Skeletal muscle satellite cell (primary cell): Measurements from ENCODE around the gene GJB3.
A peak's percentile ranks its signal among the peaks of the same experiment; 100 is the strongest.
"Not testable (repeated sequence)": the region's sequence is repeated elsewhere in the genome, so short reads cannot be mapped to it uniquely, and the experiment has no call there.

Source experiments
- H3K27me3 ChIP-seq: 2 replicates; pipeline ENCODE4 v1.7.0; 2013; ENCODE audit warnings: low read length; ENCODE audit not compliant: control insufficient read depth, insufficient read depth
- H3K36me3 ChIP-seq: 2 replicates; pipeline ENCODE4 v1.7.0; 2013; ENCODE audit warnings: mild to moderate bottlenecking, control low read depth, low read length; ENCODE audit not compliant: insufficient read depth
- H3K4me1 ChIP-seq: 2 replicates; pipeline ENCODE4 v1.7.0; 2013; ENCODE audit warnings: low read length; ENCODE audit not compliant: control insufficient read depth, insufficient read depth
- H3K4me2 ChIP-seq: 2 replicates; pipeline ENCODE4 v1.7.0; 2013; ENCODE audit warnings: mild to moderate bottlenecking, low read length
- H3K4me3 ChIP-seq: 2 replicates; pipeline ENCODE4 v1.7.0; 2013; ENCODE audit warnings: low read length
- H3K9ac ChIP-seq: 2 replicates; pipeline ENCODE4 v1.7.0; 2013; ENCODE audit warnings: mild to moderate bottlenecking, low read depth, low read length, moderate library complexity
- H3K9me3 ChIP-seq: replicated peaks from 2 replicates; pipeline ENCODE4 v1.7.0; 2013; ENCODE audit warnings: mild to moderate bottlenecking, control low read depth, low read length

The GJB3 gene

GRCh38 chr1:34761776-34762307 is 19.2 kb upstream of the GJB3 start:
- Histone ChIP-seq H3K36me3 (no peaks in the 10 kb centered on the region), H3K27me3 (peaks cover 2% of the 10 kb centered on the region), H3K4me3 (no peak overlapping the region), H3K9ac (no peak overlapping the region), H3K4me2 (no peak overlapping the region), H3K9me3 (no peaks in the 10 kb centered on the region), H3K4me1 (no peaks in the 10 kb centered on the region)

- H3K36me3 ChIP-seq: no peaks in the 10 kb centered on the region
- no peak overlapping the region for H3K4me2 ChIP-seq
- H3K27me3 ChIP-seq: peaks cover 2% of the 10 kb centered on the region
- H3K4me1 ChIP-seq: no peaks in the 10 kb centered on the region
- H3K9ac ChIP-seq: no peak overlapping the region
- no peaks in the 10 kb centered on the region for H3K9me3 ChIP-seq
- H3K4me3 ChIP-seq: no peak overlapping the region
Measured at GRCh38 chr1:34762474-34763141, 18.4 kb upstream of the GJB3 start.

- no peaks in the 10 kb centered on the region for H3K36me3 ChIP-seq
- H3K4me1 ChIP-seq: no peaks in the 10 kb centered on the region
- no peaks in the 10 kb centered on the region for H3K9me3 ChIP-seq
- no peak overlapping the region for H3K4me3 ChIP-seq
- H3K4me2 ChIP-seq: peak overlapping the region; percentile 25
- no peak overlapping the region for H3K9ac ChIP-seq
- H3K27me3 ChIP-seq: peaks cover 2% of the 10 kb centered on the region
Measured at GRCh38 chr1:34763142-34763781, 17.8 kb upstream of the GJB3 start.

- Histone ChIP-seq H3K27me3 (peaks cover 9% of the 10 kb centered on the region), H3K4me2 (no peak overlapping the region), H3K4me3 (no peak overlapping the region), H3K4me1 (no peaks in the 10 kb centered on the region), H3K9ac (no peak overlapping the region), H3K9me3 (no peaks in the 10 kb centered on the region), H3K36me3 (no peaks in the 10 kb centered on the region)
Measured at GRCh38 chr1:34768856-34769255, 12.2 kb upstream of the GJB3 start.

GRCh38 chr1:34770891-34771504 is 10.0 kb upstream of the GJB3 start:
- H3K9me3 ChIP-seq: no peaks in the 10 kb centered on the region
- no peaks in the 10 kb centered on the region for H3K36me3 ChIP-seq
- H3K9ac ChIP-seq: no peak overlapping the region
- peaks cover 13% of the 10 kb centered on the region for H3K27me3 ChIP-seq
- H3K4me3 ChIP-seq: no peak overlapping the region
- H3K4me2 ChIP-seq: no peak overlapping the region
- H3K4me1 ChIP-seq: no peaks in the 10 kb centered on the region

GRCh38 chr1:34771573-34772371 is 9.2 kb upstream of the GJB3 start:
- Histone ChIP-seq H3K4me3 (no peak overlapping the region), H3K9me3 (no peaks in the 10 kb centered on the region), H3K4me1 (no peaks in the 10 kb centered on the region), H3K9ac (no peak overlapping the region), H3K27me3 (peaks cover 10% of the 10 kb centered on the region), H3K36me3 (no peaks in the 10 kb centered on the region), H3K4me2 (no peak overlapping the region)

- not testable (repeated sequence) for H3K4me3 ChIP-seq, H3K9ac ChIP-seq, H3K4me1 ChIP-seq, H3K4me2 ChIP-seq, H3K36me3 ChIP-seq, H3K9me3 ChIP-seq
- H3K27me3 ChIP-seq: peaks cover 14% of the 10 kb centered on the region
Measured at GRCh38 chr1:34773114-34773513, 7.9 kb upstream of the GJB3 start.

GRCh38 chr1:34774957-34775356 is 6.1 kb upstream of the GJB3 start:
- no peaks in the 10 kb centered on the region for H3K9me3 ChIP-seq
- no peak overlapping the region for H3K9ac ChIP-seq
- no peaks in the 10 kb centered on the region for H3K36me3 ChIP-seq
- peaks cover 28% of the 10 kb centered on the region for H3K27me3 ChIP-seq
- H3K4me2 ChIP-seq: no peak overlapping the region
- no peaks in the 10 kb centered on the region for H3K4me1 ChIP-seq
- H3K4me3 ChIP-seq: no peak overlapping the region

GRCh38 chr1:34776911-34777310 is 4.1 kb upstream of the GJB3 start:
- H3K9me3 ChIP-seq: no peaks in the 10 kb centered on the region
- H3K4me1 ChIP-seq: peaks cover 10% of the 10 kb centered on the region
- H3K36me3 ChIP-seq: no peaks in the 10 kb centered on the region
- H3K9ac ChIP-seq: no peak overlapping the region
- peaks cover 42% of the 10 kb centered on the region for H3K27me3 ChIP-seq
- H3K4me2 ChIP-seq: no peak overlapping the region
- no peak overlapping the region for H3K4me3 ChIP-seq

GRCh38 chr1:34777519-34778321 is 3.3 kb upstream of the GJB3 start:
- no peaks in the 10 kb centered on the region for H3K9me3 ChIP-seq
- no peak overlapping the region for H3K9ac ChIP-seq
- H3K4me2 ChIP-seq: no peak overlapping the region
- no peaks in the 10 kb centered on the region for H3K36me3 ChIP-seq
- H3K4me3 ChIP-seq: no peak overlapping the region
- peaks cover 10% of the 10 kb centered on the region for H3K4me1 ChIP-seq
- peaks cover 50% of the 10 kb centered on the region for H3K27me3 ChIP-seq
